ENCODE measurements around the gene DLG1. TPM values are rescaled to one million over a fixed set of nuclear protein-coding genes. Genes with fewer than 3 reads are reported as not detected.

The DLG1 gene
- total and polyA plus RNA-seq, 2 of the 4 experiments (the other 2 are of a cell fraction) = 21.2 to 57.7 TPM

DNA sequence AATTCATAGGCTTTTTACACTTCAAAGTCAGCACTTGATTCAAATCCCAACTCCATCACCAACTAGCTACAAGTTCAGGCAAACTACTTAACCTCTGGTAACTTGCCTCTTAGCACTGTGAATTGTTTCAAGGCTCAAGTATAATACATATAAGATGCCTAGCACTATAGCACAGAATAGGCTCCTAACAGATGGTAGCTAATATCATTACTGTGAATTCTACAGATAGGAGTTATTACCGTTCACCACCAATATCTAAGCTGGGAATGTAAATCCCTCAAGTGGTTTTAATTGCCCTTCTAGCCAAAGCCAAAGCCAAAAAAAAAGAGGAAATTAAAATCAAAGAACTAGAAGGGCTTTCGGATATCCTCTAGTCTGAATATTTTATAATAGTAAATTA is 15.4 kb downstream of the DLG1 start:
- no peak overlapping the region for H4K8ac ChIP-seq (ENCODE audit: low read depth in 2 of 2, low read length in 2 of 2)
- no peak overlapping the region for H2AFZ ChIP-seq (replicated peaks; ENCODE audit: low read length, poor library complexity)
- no peak overlapping the region for H3K18ac ChIP-seq (ENCODE audit: low read depth, low read length)
- H3K27me3 ChIP-seq (ENCODE audit: control insufficient read depth, insufficient read depth, low read length) = no peaks in the 10 kb centered on the region
- no peak overlapping the region for H3K27ac ChIP-seq (ENCODE audit: insufficient read depth, low read length)
- no peak overlapping the region for H2AK5ac ChIP-seq (ENCODE audit: low read depth, low read length)
- H3K4ac ChIP-seq (ENCODE audit: low read depth, low read length) = no peak overlapping the region
- H3K4me2 ChIP-seq (ENCODE audit: low read depth, low read length) = no peak overlapping the region
- peaks cover 3% of the 10 kb centered on the region for H4K20me1 ChIP-seq (ENCODE audit: insufficient read depth, low read length)
- dilution Hi-C loops (cut with HindIII; ENCODE audit: low sequenced_read_pairs, unreplicated experiment) = no loop called here
- H3K4me1 ChIP-seq (ENCODE audit: control insufficient read depth, insufficient read depth, low read length) = no peaks in the 10 kb centered on the region
- peaks cover 21% of the 10 kb centered on the region for H3K36me3 ChIP-seq (ENCODE audit: control insufficient read depth, insufficient read depth, low read length)
- H2AK9ac ChIP-seq (replicated peaks; ENCODE audit: low read depth, low read length, poor library complexity) = no peak overlapping the region
- H2BK120ac ChIP-seq (ENCODE audit: low read depth, low read length) = no peak overlapping the region
- H2BK5ac ChIP-seq (ENCODE audit: low read depth, low read length, poor library complexity, severe bottlenecking) = no peak overlapping the region
- no peak overlapping the region for H3K9ac ChIP-seq (ENCODE audit: low read depth, low read length)
- H3K9me1 ChIP-seq (ENCODE audit: insufficient read depth, low read length) = 0 out of 2 replicates have a peak, but pooled peaks cover 2% of the 10 kb centered on the region
- WGBS, 2 experiments (ENCODE audit: extremely low coverage in 2 of 2, insufficient read length in 1 of 2) = no CpG with 5 or more reads among the region's 2 CpGs
- no peak overlapping the region for H3K56ac ChIP-seq (ENCODE audit: extremely low read depth, insufficient read depth, low read length)
- no peak overlapping the region for H4K91ac ChIP-seq (ENCODE audit: insufficient read depth, low read depth, low read length)
- ATAC-seq (ENCODE audit: low read depth) (no peak), DNase-seq (no peak)
- BruUV-seq (replicated peaks) = no TSS peak
- H3K14ac ChIP-seq (replicated peaks; ENCODE audit: low read depth, low read length) = no peak overlapping the region
- ChIA-PET CTCF (interaction anchor here (0.5 to 0.8 kb wide), 2 partner anchors 11 to 200 kb away, joined by 3 to 5 read pairs; no protein-coding TSS in a partner anchor), POLR2A (ENCODE audit: unreplicated experiment) (no interaction called here)
- peaks cover 14 to 53% of the 10 kb centered on the region in 2 experiments; a peak in 3 of 4 replicates for H3K79me1 ChIP-seq (ENCODE audit: low read depth in 1 of 2, low read length in 2 of 2)
- no peak overlapping the region for H2BK15ac ChIP-seq (ENCODE audit: low read depth, low read length)
- no peak overlapping the region for H3K4me3 ChIP-seq (ENCODE audit: insufficient read depth, low read depth, low read length)
- no peaks in the 10 kb centered on the region for H3K9me3 ChIP-seq (ENCODE audit: control insufficient read depth, insufficient read depth, low read length)
- intact Hi-C loops (cut with micrococcal nuclease) = no loop called here
- no peak overlapping the region for H2BK20ac ChIP-seq (ENCODE audit: low read depth, low read length)
- H4K5ac ChIP-seq (ENCODE audit: low read depth, low read length) = no peak overlapping the region
- in situ Hi-C loops (cut with MboI; ENCODE audit: low sequenced_read_pairs) = no loop called here
- TF ChIP-seq BHLHE40 (IDR thresholded peaks at IDR 0.05; ENCODE audit: low read depth, low read length) = no peak
- no peak for TF ChIP-seq POLR2A (IDR thresholded peaks at IDR 0.05; ENCODE audit: low read depth, low read length)
- no peak for TF ChIP-seq CEBPB (IDR thresholded peaks at IDR 0.05; ENCODE audit: low read depth, low read length)
- no peak for TF ChIP-seq RAD21 (IDR thresholded peaks at IDR 0.05; ENCODE audit: low read length)
- no peak for TF ChIP-seq MXI1 (IDR thresholded peaks at IDR 0.05; ENCODE audit: borderline replicate concordance, low read depth, low read length)
- TF ChIP-seq RFX5 (IDR thresholded peaks at IDR 0.05; ENCODE audit: low read depth, low read length) = no peak
- no peak for TF ChIP-seq SMC3 (IDR thresholded peaks at IDR 0.05; ENCODE audit: low read depth, low read length)
- TF ChIP-seq, protein P1, sequence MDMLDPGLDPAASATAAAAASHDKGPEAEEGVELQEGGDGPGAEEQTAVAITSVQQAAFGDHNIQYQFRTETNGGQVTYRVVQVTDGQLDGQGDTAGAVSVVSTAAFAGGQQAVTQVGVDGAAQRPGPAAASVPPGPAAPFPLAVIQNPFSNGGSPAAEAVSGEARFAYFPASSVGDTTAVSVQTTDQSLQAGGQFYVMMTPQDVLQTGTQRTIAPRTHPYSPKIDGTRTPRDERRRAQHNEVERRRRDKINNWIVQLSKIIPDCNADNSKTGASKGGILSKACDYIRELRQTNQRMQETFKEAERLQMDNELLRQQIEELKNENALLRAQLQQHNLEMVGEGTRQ (IDR thresholded peaks at IDR 0.05; ENCODE audit: low read depth, low read length) = no peak
- TF ChIP-seq CHD1 (IDR thresholded peaks at IDR 0.05; ENCODE audit: low read depth, low read length) = no peak
- TF ChIP-seq FOS (IDR thresholded peaks at IDR 0.05; ENCODE audit: low read depth, low read length) = no peak
- no peak for TF ChIP-seq NFE2L2 (IDR thresholded peaks at IDR 0.05; ENCODE audit: low read depth, low read length)
- TF ChIP-seq, protein P2, sequence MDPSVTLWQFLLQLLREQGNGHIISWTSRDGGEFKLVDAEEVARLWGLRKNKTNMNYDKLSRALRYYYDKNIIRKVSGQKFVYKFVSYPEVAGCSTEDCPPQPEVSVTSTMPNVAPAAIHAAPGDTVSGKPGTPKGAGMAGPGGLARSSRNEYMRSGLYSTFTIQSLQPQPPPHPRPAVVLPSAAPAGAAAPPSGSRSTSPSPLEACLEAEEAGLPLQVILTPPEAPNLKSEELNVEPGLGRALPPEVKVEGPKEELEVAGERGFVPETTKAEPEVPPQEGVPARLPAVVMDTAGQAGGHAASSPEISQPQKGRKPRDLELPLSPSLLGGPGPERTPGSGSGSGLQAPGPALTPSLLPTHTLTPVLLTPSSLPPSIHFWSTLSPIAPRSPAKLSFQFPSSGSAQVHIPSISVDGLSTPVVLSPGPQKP (IDR thresholded peaks at IDR 0.05; ENCODE audit: borderline replicate concordance, low read depth, low read length) = no peak
- no peak for TF ChIP-seq MAFK (IDR thresholded peaks at IDR 0.05; ENCODE audit: low read depth, low read length)
- TF ChIP-seq, protein P3, sequence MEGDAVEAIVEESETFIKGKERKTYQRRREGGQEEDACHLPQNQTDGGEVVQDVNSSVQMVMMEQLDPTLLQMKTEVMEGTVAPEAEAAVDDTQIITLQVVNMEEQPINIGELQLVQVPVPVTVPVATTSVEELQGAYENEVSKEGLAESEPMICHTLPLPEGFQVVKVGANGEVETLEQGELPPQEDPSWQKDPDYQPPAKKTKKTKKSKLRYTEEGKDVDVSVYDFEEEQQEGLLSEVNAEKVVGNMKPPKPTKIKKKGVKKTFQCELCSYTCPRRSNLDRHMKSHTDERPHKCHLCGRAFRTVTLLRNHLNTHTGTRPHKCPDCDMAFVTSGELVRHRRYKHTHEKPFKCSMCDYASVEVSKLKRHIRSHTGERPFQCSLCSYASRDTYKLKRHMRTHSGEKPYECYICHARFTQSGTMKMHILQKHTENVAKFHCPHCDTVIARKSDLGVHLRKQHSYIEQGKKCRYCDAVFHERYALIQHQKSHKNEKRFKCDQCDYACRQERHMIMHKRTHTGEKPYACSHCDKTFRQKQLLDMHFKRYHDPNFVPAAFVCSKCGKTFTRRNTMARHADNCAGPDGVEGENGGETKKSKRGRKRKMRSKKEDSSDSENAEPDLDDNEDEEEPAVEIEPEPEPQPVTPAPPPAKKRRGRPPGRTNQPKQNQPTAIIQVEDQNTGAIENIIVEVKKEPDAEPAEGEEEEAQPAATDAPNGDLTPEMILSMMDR (conservative IDR thresholded peaks at IDR 0.05; ENCODE audit: low read depth, low read length) = no peak
- no peak for TF ChIP-seq MAZ (IDR thresholded peaks at IDR 0.05; ENCODE audit: borderline replicate concordance, low read depth, low read length)
- no peak for TF ChIP-seq RCOR1 (IDR thresholded peaks at IDR 0.05; ENCODE audit: insufficient replicate concordance, low read length)
- H3K23ac ChIP-seq (ENCODE audit: low read depth, low read length) = no peak overlapping the region

Measured in IMR-90 (cell line).